H1 (cell line): ENCODE data around the gene PC. TPM values are rescaled to one million over a fixed set of nuclear protein-coding genes. Genes with fewer than 3 reads are reported as not detected.

Experiments used
- CTCF ChIA-PET: fragments of 300-600 bp; sonication (Branson Sonifier 250); formaldehyde crosslinking; loops from one replicate; lab custom pipeline; 2021; ENCODE audit not compliant: partially characterized antibody; lab: Charles Lee
- POLR2A ChIA-PET: fragments of 300-600 bp; sonication (Branson Sonifier 250); formaldehyde crosslinking; loops from one replicate; lab custom pipeline; 2021; ENCODE audit warnings: inconsistent platforms; ENCODE audit not compliant: partially characterized antibody; lab: Charles Lee
- DNase-seq, 2 experiments: peaks; one replicate each; pipeline versions ENCODE4 v3.0.0 to v3.0.0-alpha.2; 2010 to 2022; ENCODE audit warnings: low spot score in 2 of 2, low read depth in 1 of 2, mixed read lengths in 1 of 2
- FAIRE-seq: peaks from 2 replicates; lab custom pipeline; 2011; peaks lifted over from hg19 to GRCh38; lab: Jason Lieb, UNC
- H2AFZ ChIP-seq: 2 replicates; pipeline ENCODE4 v1.8.1; 2012; ENCODE audit warnings: low read length, inconsistent platforms
- H2AK5ac ChIP-seq: 2 replicates; pipeline ENCODE4 v1.6.1; 2013; ENCODE audit warnings: low read depth, low read length
- H2BK120ac ChIP-seq: replicated peaks from 2 replicates; pipeline ENCODE3; 2013; ENCODE audit warnings: low read depth, low read length, inconsistent platforms
- H2BK12ac ChIP-seq: 2 replicates; pipeline ENCODE4 v1.6.1; 2013; ENCODE audit warnings: low read depth, low read length
- H2BK15ac ChIP-seq: 2 replicates; pipeline ENCODE4 v1.6.1; 2013; ENCODE audit warnings: low read length
- H2BK20ac ChIP-seq: 2 replicates; pipeline ENCODE4 v1.6.1; 2013; ENCODE audit warnings: low read length
- H2BK5ac ChIP-seq: 2 replicates; pipeline ENCODE4 v1.6.1; 2013; ENCODE audit warnings: low read depth, low read length
- H3K14ac ChIP-seq: 2 replicates; pipeline ENCODE4 v1.6.1; 2013; ENCODE audit warnings: inconsistent platforms; ENCODE audit not compliant: insufficient read length
- H3K18ac ChIP-seq: 2 replicates; pipeline ENCODE4 v1.6.1; 2013; ENCODE audit warnings: low read length; ENCODE audit errors: extremely low read depth
- H3K23ac ChIP-seq: 2 replicates; pipeline ENCODE4 v1.6.1; 2013; ENCODE audit warnings: inconsistent platforms; ENCODE audit not compliant: insufficient read length
- H3K23me2 ChIP-seq: 2 replicates; pipeline ENCODE4 v1.6.1; 2013; ENCODE audit warnings: low read depth, low read length
- H3K27ac ChIP-seq: 2 replicates; pipeline ENCODE4 v1.6.1; 2011; ENCODE audit warnings: low read depth, low read length, inconsistent platforms
- H3K27me3 ChIP-seq, 4 experiments: replicated peaks in 1 of 4; 1 replicate in 1 of 4; 2 replicates in 3 of 4; pipeline versions ENCODE4 v1.6.1 to v1.8.1; 2011 to 2013; ENCODE audit warnings: low read length in 3 of 4, mild to moderate bottlenecking in 3 of 4, inconsistent platforms in 2 of 4, mixed read lengths in 2 of 4, moderate library complexity in 1 of 4; ENCODE audit not compliant: control insufficient read depth in 3 of 4, insufficient read depth in 3 of 4; ENCODE audit errors: extremely low read depth in 1 of 4
- H3K36me3 ChIP-seq, 4 experiments: 2 replicates each; pipeline versions ENCODE4 v1.6.1 to v1.8.1; 2011 to 2013; ENCODE audit warnings: mild to moderate bottlenecking in 4 of 4, low read length in 3 of 4, moderate library complexity in 2 of 4, control low read depth in 1 of 4, inconsistent platforms in 1 of 4; ENCODE audit not compliant: insufficient read depth in 4 of 4, control insufficient read depth in 2 of 4
- H3K4ac ChIP-seq: replicated peaks from 2 replicates; pipeline ENCODE3; 2013; ENCODE audit warnings: low read length, low read depth, mixed read lengths, inconsistent platforms; ENCODE audit not compliant: insufficient read length
- H3K4me1 ChIP-seq, 4 experiments: replicated peaks in 1 of 4; 1 replicate in 1 of 4; 2 replicates in 3 of 4; pipeline versions ENCODE4 v1.6.1 to v1.8.1; 2011 to 2013; ENCODE audit warnings: low read length in 3 of 4, inconsistent platforms in 2 of 4, mixed read lengths in 1 of 4; ENCODE audit not compliant: insufficient read depth in 4 of 4, control insufficient read depth in 3 of 4
- H3K4me2 ChIP-seq, 2 experiments: 2 replicates each; pipeline versions ENCODE4 v1.6.1 to v1.8.1; 2011 to 2013; ENCODE audit warnings: low read depth in 2 of 2, low read length in 2 of 2, control low read depth in 1 of 2, inconsistent platforms in 1 of 2, mild to moderate bottlenecking in 1 of 2; ENCODE audit not compliant: insufficient read depth in 1 of 2
- H3K4me3 ChIP-seq, 4 experiments: fragments of 200-600, 300-600 bp in 1 of 4; sonication (generic), shearing (Covaris generic), sonication (Bioruptor Twin) in 1 of 4; 2 replicates each; pipeline versions ENCODE4 v1.5.1 to v1.8.1; 2011 to 2016; ENCODE audit warnings: low read length in 4 of 4, low read depth in 3 of 4, control low read depth in 2 of 4, inconsistent platforms in 2 of 4, mild to moderate bottlenecking in 2 of 4, mixed read lengths in 1 of 4, moderate library complexity in 1 of 4; ENCODE audit not compliant: insufficient read depth in 2 of 4; ENCODE audit errors: extremely low read depth in 1 of 4
- H3K56ac ChIP-seq: replicated peaks from 2 replicates; pipeline ENCODE3; 2013; ENCODE audit warnings: low read depth, mild to moderate bottlenecking, mixed read lengths, low read length, inconsistent platforms; ENCODE audit not compliant: insufficient read length
- H3K79me1 ChIP-seq: 2 replicates; pipeline ENCODE4 v1.6.1; 2013; ENCODE audit warnings: low read depth, low read length, control low read depth
- H3K79me2 ChIP-seq, 2 experiments: 2 replicates each; pipeline versions ENCODE4 v1.6.1 to v1.8.1; 2012 to 2013; ENCODE audit warnings: low read length in 2 of 2, mild to moderate bottlenecking in 2 of 2, inconsistent platforms in 1 of 2; ENCODE audit not compliant: insufficient read depth in 2 of 2, control insufficient read depth in 1 of 2
- H3K9ac ChIP-seq, 4 experiments: replicated peaks in 1 of 4; 1 replicate in 1 of 4; 2 replicates in 3 of 4; pipeline versions ENCODE4 v1.6.1 to v1.8.1; 2011 to 2013; ENCODE audit warnings: low read depth in 3 of 4, low read length in 3 of 4, control low read depth in 2 of 4, mild to moderate bottlenecking in 2 of 4, moderate library complexity in 2 of 4, inconsistent platforms in 1 of 4; ENCODE audit errors: extremely low read depth in 1 of 4
- H3K9me3 ChIP-seq, 2 experiments: 2 replicates each; pipeline versions ENCODE4 v1.6.1 to v1.8.1; 2012 to 2013; ENCODE audit warnings: mild to moderate bottlenecking in 2 of 2, moderate library complexity in 2 of 2, control low read depth in 1 of 2, inconsistent platforms in 1 of 2, low read depth in 1 of 2, low read length in 1 of 2, mixed read lengths in 1 of 2; ENCODE audit not compliant: insufficient read depth in 2 of 2
- H4K20me1 ChIP-seq, 2 experiments: replicated peaks in 1 of 2; 2 replicates each; pipeline versions ENCODE3 to v1.8.1; 2011 to 2013; ENCODE audit warnings: inconsistent platforms in 2 of 2, low read length in 2 of 2, mild to moderate bottlenecking in 1 of 2; ENCODE audit not compliant: insufficient read depth in 2 of 2, control insufficient read depth in 1 of 2
- H4K5ac ChIP-seq: 2 replicates; pipeline ENCODE4 v1.6.1; 2013; ENCODE audit warnings: low read length, low read depth, mixed read lengths, inconsistent platforms; ENCODE audit not compliant: insufficient read length
- H4K8ac ChIP-seq: 2 replicates; pipeline ENCODE4 v1.8.0; 2013; ENCODE audit warnings: mild to moderate bottlenecking, moderate library complexity, low read length, inconsistent platforms; ENCODE audit not compliant: insufficient read depth; ENCODE audit errors: extremely low read depth
- H4K91ac ChIP-seq: replicated peaks from 2 replicates; pipeline ENCODE3; 2013; ENCODE audit warnings: low read length, mixed read lengths, inconsistent platforms; ENCODE audit not compliant: insufficient read length
- CHD2 ChIP-seq: IDR thresholded peaks from 2 replicates; pipeline ENCODE4 v1.6.1; 2012; ENCODE audit warnings: low read length, improper control_type of control experiment
- NRF1 ChIP-seq: IDR thresholded peaks from 2 replicates; pipeline ENCODE4 v1.6.1; 2011; ENCODE audit warnings: mild to moderate bottlenecking, low read depth, low read length, improper control_type of control experiment
- PHF8 ChIP-seq: fragments of 200-600 bp; sonication (generic); conservative IDR thresholded peaks from 2 replicates; pipeline ENCODE4 v1.7.1; 2012; ENCODE audit warnings: low read depth, mild to moderate bottlenecking, inconsistent platforms, low read length, moderate library complexity
- POLR2AphosphoS5 ChIP-seq: IDR thresholded peaks from 2 replicates; pipeline ENCODE4 v1.6.1; 2011; ENCODE audit warnings: low read depth, low read length
- RBBP5 ChIP-seq: IDR thresholded peaks from 2 replicates; pipeline ENCODE4 v1.7.1; 2012; ENCODE audit warnings: low read depth, mild to moderate bottlenecking, inconsistent platforms, low read length, moderate library complexity, borderline replicate concordance
- RXRA ChIP-seq: IDR thresholded peaks from 2 replicates; pipeline ENCODE4 v1.6.1; 2011; ENCODE audit warnings: low read depth, mild to moderate bottlenecking, low read length, moderate library complexity; ENCODE audit not compliant: insufficient read depth
- SIRT6 ChIP-seq: IDR thresholded peaks from one replicate; pipeline ENCODE4 v1.7.1; 2012; ENCODE audit warnings: low read length, inconsistent platforms
- SP4 ChIP-seq: IDR thresholded peaks from 2 replicates; pipeline ENCODE4 v1.6.1; 2012; ENCODE audit warnings: low read length, inconsistent platforms
- SUZ12 ChIP-seq: fragments of 200-600 bp; sonication (generic); IDR thresholded peaks from 2 replicates; pipeline ENCODE4 v1.6.1; 2012; ENCODE audit warnings: mild to moderate bottlenecking, inconsistent platforms, low read length, moderate library complexity, mixed read lengths
- TAF1 ChIP-seq: IDR thresholded peaks from 2 replicates; pipeline ENCODE4 v1.6.1; 2011; ENCODE audit warnings: mild to moderate bottlenecking, low read depth, low read length
- TBP ChIP-seq: IDR thresholded peaks from 2 replicates; pipeline ENCODE4 v1.6.1; 2011; ENCODE audit warnings: low read depth, low read length, improper control_type of control experiment
- TEAD4 ChIP-seq: IDR thresholded peaks from 2 replicates; pipeline ENCODE4 v1.6.1; 2012; ENCODE audit warnings: low read depth, low read length, inconsistent platforms, mixed read lengths
- ZNF274 ChIP-seq: IDR thresholded peaks from 2 replicates; pipeline ENCODE4 v1.7.0; 2012; ENCODE audit warnings: low read length, borderline replicate concordance; ENCODE audit errors: extremely low read depth
- WGBS, 2 experiments: shearing (Covaris generic) in 1 of 2; methylation state at CpG; one replicate each; pipeline versions ENCODE4 v1.1.6 to v1.1.7; 2013 to 2015; ENCODE audit warnings: low lambda C conversion rate in 2 of 2, mixed read lengths in 2 of 2, inconsistent platforms in 1 of 2, low coverage in 1 of 2, missing lambda C conversion rate in 1 of 2; ENCODE audit not compliant: insufficient replicate concordance in 2 of 2, insufficient coverage in 1 of 2, insufficient read length in 1 of 2; ENCODE audit errors: extremely low coverage in 1 of 2, missing lambda C conversion rate in 1 of 2; 5-methylcytosine and 5-hydroxymethylcytosine counted together
- polyA plus RNA-seq, 7 experiments: library from polyadenylated mRNA; depleted of rRNA in 3 of 7; stranded (reverse) in 5 of 7; unstranded in 2 of 7; fragments of >200 nt in 5 of 7; fragments of 200-250 nt in 2 of 7; gene quantifications; 1 replicate in 5 of 7; 2 replicates in 1 of 7; 4 replicates in 1 of 7; pipeline versions ENCODE4 v1.2.1 to v1.2.3, GENCODE V29; 2011 to 2013; ENCODE audit warnings: missing spikeins in 2 of 7, mixed read lengths in 2 of 7
- total RNA-seq: library from RNA; stranded (reverse); fragmentation: NEBNext Ultra II Directional; extraction: Animal tissue kit (Norgen Biotek cat#: 25700); gene quantifications from 2 replicates; pipeline ENCODE4 v1.2.1, GENCODE V29; 2021
- TF ChIP-seq, protein P1 (sequence below): IDR thresholded peaks from 2 replicates; pipeline ENCODE4 v1.6.1; 2011; ENCODE audit warnings: low read length, improper control_type of control experiment

The PC gene
- total and polyA plus RNA-seq, 2 of the 8 experiments (the other 6 are each of a cell fraction or from before 2014, with no cell fraction given), result 11.5 to 27.5 TPM

DNA sequence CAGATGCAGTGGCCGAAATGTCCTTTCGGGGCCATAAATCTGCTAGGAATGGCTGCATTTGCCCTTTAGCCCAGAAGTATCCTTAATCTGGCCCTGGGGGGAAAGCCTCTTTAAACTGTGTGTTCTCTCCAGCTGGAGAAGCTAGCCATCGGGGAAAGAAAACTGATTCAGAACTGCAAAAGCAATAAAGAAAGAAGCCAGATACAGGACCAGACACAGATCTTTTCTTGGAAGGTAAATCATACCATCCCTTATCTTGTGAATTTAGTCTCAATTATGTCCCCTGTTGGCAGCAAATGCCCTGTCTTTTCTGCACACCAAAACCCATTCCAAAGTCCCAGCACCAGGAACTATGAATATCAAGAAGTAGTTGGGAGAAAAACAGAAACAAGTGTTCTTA lies 25.6 kb downstream of the PC start:
- ChIA-PET CTCF (interaction anchor here (0.6 to 2.3 kb wide), 7 partner anchors 10 to 80 kb away, joined by 3 to 7 read pairs (median 4); no protein-coding TSS in a partner anchor), POLR2A (interaction anchor here (1.1 to 1.3 kb wide), 2 partner anchors 14 to 17 kb away, joined by 3 to 4 read pairs; no protein-coding TSS in a partner anchor)
- Histone ChIP-seq H3K4me3 (no peak overlapping the region), H4K8ac (no peak overlapping the region), H3K36me3 (no peaks in the 10 kb centered on the region), H3K27ac (no peak overlapping the region), H2AK5ac (no peak overlapping the region), H3K9ac (no peak overlapping the region), H3K14ac (no peak overlapping the region), H2BK12ac (no peak overlapping the region), H2BK15ac (no peak overlapping the region), H4K5ac (no peak overlapping the region), H3K18ac (no peak overlapping the region), H3K4ac (no peak overlapping the region), H2BK20ac (no peak overlapping the region), H3K23ac (no peak overlapping the region), H3K4me2 (no peak overlapping the region), H3K56ac (no peak overlapping the region), H3K27me3 (no peaks in the 10 kb centered on the region), H3K9me3 (no peaks in the 10 kb centered on the region), H3K23me2 (no peaks in the 10 kb centered on the region), H4K20me1 (no peaks in the 10 kb centered on the region), H3K4me1 (no peaks in the 10 kb centered on the region), H3K79me1 (no peaks in the 10 kb centered on the region), H4K91ac (no peak overlapping the region), H3K79me2 (no peaks in the 10 kb centered on the region), H2AFZ (no peak overlapping the region), H2BK5ac (no peak overlapping the region), H2BK120ac (no peak overlapping the region)
- DNase-seq, result no peak
- WGBS, 2 experiments, result 93% methylated on average over 3 of the region's 3 CpGs; no CpG with 5 or more reads in 1 of the 2 experiments
- TF ChIP-seq SUZ12, result no peak
- TF ChIP-seq POLR2AphosphoS5, result no peak
- no peak for TF ChIP-seq TBP
- TF ChIP-seq SIRT6, result no peak
- TF ChIP-seq, protein P1, sequence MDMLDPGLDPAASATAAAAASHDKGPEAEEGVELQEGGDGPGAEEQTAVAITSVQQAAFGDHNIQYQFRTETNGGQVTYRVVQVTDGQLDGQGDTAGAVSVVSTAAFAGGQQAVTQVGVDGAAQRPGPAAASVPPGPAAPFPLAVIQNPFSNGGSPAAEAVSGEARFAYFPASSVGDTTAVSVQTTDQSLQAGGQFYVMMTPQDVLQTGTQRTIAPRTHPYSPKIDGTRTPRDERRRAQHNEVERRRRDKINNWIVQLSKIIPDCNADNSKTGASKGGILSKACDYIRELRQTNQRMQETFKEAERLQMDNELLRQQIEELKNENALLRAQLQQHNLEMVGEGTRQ, result no peak
- TF ChIP-seq TEAD4, result no peak
- no peak for TF ChIP-seq RXRA
- no peak for TF ChIP-seq NRF1
- no peak for TF ChIP-seq CHD2
- TF ChIP-seq RBBP5, result no peak
- no peak for TF ChIP-seq TAF1
- no peak for TF ChIP-seq SP4
- TF ChIP-seq ZNF274, result no peak
- TF ChIP-seq PHF8, result no peak
- no peak for FAIRE-seq
